Gastroesophageal sphincter (tissue), 4 donors: ENCODE measurements around the gene GTPBP2. TPM values are rescaled to one million over a fixed set of nuclear protein-coding genes. Genes with fewer than 3 reads are reported as not detected.
"Not testable (repeated sequence)": the region's sequence is repeated elsewhere in the genome, so short reads cannot be mapped to it uniquely, and the experiment has no call there.

ENCODE experiments used
- ATAC-seq: fragments of 150-250 bp; one replicate; pipeline ENCODE4 v1.9.1; 2016; ENCODE audit warnings: mild to moderate bottlenecking, moderate library complexity
- H3K27ac ChIP-seq, 4 donors: fragments of 200-600 bp; sonication (generic) in 3 of 4; 1 replicate in 3 of 4; 2 replicates in 1 of 4; pipeline ENCODE4 v1.5.1; 2016 to 2019
- H3K27me3 ChIP-seq: fragments of 200-600 bp; sonication (generic); one replicate; pipeline ENCODE4 v1.5.1; 2019
- H3K36me3 ChIP-seq, 2 donors: fragments of 200-600 bp; sonication (generic); one replicate each; pipeline ENCODE4 v1.5.1; 2019; ENCODE audit warnings: control low read depth in 1 of 2
- H3K4me1 ChIP-seq, 3 donors: fragments of 200-600 bp; sonication (generic); 1 replicate in 2 of 3; 2 replicates in 1 of 3; pipeline ENCODE4 v1.5.1; 2016 to 2019; ENCODE audit warnings: control low read depth in 2 of 3
- H3K4me3 ChIP-seq, 2 donors: fragments of 200-600 bp; sonication (generic); one replicate each; pipeline ENCODE4 v1.5.1; 2019; ENCODE audit warnings: mild to moderate bottlenecking in 1 of 2, moderate library complexity in 1 of 2
- H3K9me3 ChIP-seq, 3 donors: fragments of 200-600 bp; sonication (generic); one replicate each; pipeline ENCODE4 v1.5.1; 2017 to 2019; ENCODE audit warnings: control low read depth in 2 of 3
- CTCF ChIP-seq, 4 experiments: fragments of 200-600 bp in 2 of 4; fragments of 450-650 bp in 2 of 4; sonication (generic) in 1 of 4; IDR thresholded peaks; one replicate each; pipeline ENCODE4 v1.5.1; 2017 to 2019; ENCODE audit warnings: antibody characterized with exemption in 4 of 4, mild to moderate bottlenecking in 2 of 4, moderate library complexity in 2 of 4
- EP300 ChIP-seq: sonication (generic); formaldehyde crosslinking; IDR thresholded peaks from one replicate; pipeline ENCODE4 v1.6.1; 2017; ENCODE audit warnings: antibody characterized with exemption, mild to moderate bottlenecking
- POLR2A ChIP-seq, 2 donors: fragments of 450-650 bp; IDR thresholded peaks; one replicate each; pipeline ENCODE4 v1.6.1; 2017; ENCODE audit warnings: antibody characterized with exemption in 2 of 2, mild to moderate bottlenecking in 2 of 2, moderate library complexity in 1 of 2
- POLR2AphosphoS5 ChIP-seq: sonication (generic); formaldehyde crosslinking; IDR thresholded peaks from one replicate; pipeline ENCODE4 v1.6.1; 2017; ENCODE audit warnings: antibody characterized with exemption
- WGBS, 2 donors: methylation state at CpG; one replicate each; pipeline ENCODE4 v1.1.5; 2018; ENCODE audit warnings: low coverage in 1 of 2; 5-methylcytosine and 5-hydroxymethylcytosine counted together
- total RNA-seq, 4 donors: library from RNA; depleted of rRNA; stranded (reverse); fragments of >200 nt; gene quantifications; one replicate each; pipeline ENCODE4 v1.1.0, GENCODE V29; 2016

GTPBP2 gene
- total RNA-seq, 4 donors from 2014 or later = 28.8 to 44.5 (median 31.4) TPM

GRCh38 chr6:43604174-43604573, 24.9 kb downstream of the GTPBP2 start:
- no peaks in the 10 kb centered on the region for H3K27me3 ChIP-seq
- no peak overlapping the region for H3K4me3 ChIP-seq
- no peaks in the 10 kb centered on the region for H3K9me3 ChIP-seq
- no peak for ATAC-seq
- TF ChIP-seq CTCF (IDR thresholded peaks at IDR 0.05) = no peak
- no peak for TF ChIP-seq POLR2AphosphoS5
- TF ChIP-seq POLR2A (IDR thresholded peaks at IDR 0.05) = no peak
- no peak for TF ChIP-seq EP300
- 60% methylated on average over 2 of the region's 2 CpGs for WGBS, 2 donors
- peaks cover 0 to 69% of the 10 kb centered on the region in 2 donors for H3K36me3 ChIP-seq
- H3K4me1 ChIP-seq = peaks cover 0 to 17% (median 0%) of the 10 kb centered on the region in 3 donors
- H3K27ac ChIP-seq = no peak overlapping the region

- no peak for ATAC-seq
- Histone ChIP-seq H3K36me3 (peaks cover 0 to 70% of the 10 kb centered on the region in 2 donors), H3K27me3 (no peaks in the 10 kb centered on the region), H3K4me1 (peaks cover 0 to 9% (median 0%) of the 10 kb centered on the region in 3 donors), H3K9me3 (no peaks in the 10 kb centered on the region), H3K27ac (no peak overlapping the region), H3K4me3 (no peak overlapping the region)
- no peak for TF ChIP-seq POLR2A (IDR thresholded peaks at IDR 0.05)
- TF ChIP-seq CTCF (IDR thresholded peaks at IDR 0.05) = no peak
- TF ChIP-seq POLR2AphosphoS5 = no peak
- TF ChIP-seq EP300 = no peak
- WGBS, 2 donors = 91 to 100% methylated on average over 2 of the region's 2 CpGs
Observed at GRCh38 chr6:43600595-43600994, 28.5 kb downstream of the GTPBP2 start.

- H3K4me3 ChIP-seq = no peak overlapping the region
- ATAC-seq = no peak
- H3K9me3 ChIP-seq = no peaks in the 10 kb centered on the region
- peaks cover 0 to 47% of the 10 kb centered on the region in 2 donors for H3K36me3 ChIP-seq
- 76 to 80% methylated on average over 1 of the region's 1 CpG for WGBS, 2 donors
- H3K27ac ChIP-seq = no peak overlapping the region
- TF ChIP-seq POLR2A (IDR thresholded peaks at IDR 0.05) (no peak), POLR2AphosphoS5 (no peak)
- H3K27me3 ChIP-seq = no peaks in the 10 kb centered on the region
- H3K4me1 ChIP-seq = no peaks in the 10 kb centered on the region
Observed at GRCh38 chr6:43593938-43594337, 35.1 kb downstream of the GTPBP2 start.

- H3K27me3 ChIP-seq, ATAC-seq, H3K27ac ChIP-seq, H3K4me3 ChIP-seq, H3K9me3 ChIP-seq, H3K4me1 ChIP-seq: not testable (repeated sequence)
- WGBS, 2 donors = 100% methylated on average over 1 of the region's 1 CpG; no CpG with 5 or more reads in 1 of the 2 donors
- H3K36me3 ChIP-seq = peaks cover 3 to 71% of the 10 kb centered on the region in 2 donors
Observed at GRCh38 chr6:43589564-43589963, 39.5 kb downstream of the GTPBP2 start.

GRCh38 chr6:43588194-43588593, 40.9 kb downstream of the GTPBP2 start:
- H3K4me3 ChIP-seq = no peak overlapping the region
- H3K9me3 ChIP-seq = no peaks in the 10 kb centered on the region
- no peaks in the 10 kb centered on the region for H3K4me1 ChIP-seq
- no peak for ATAC-seq
- H3K36me3 ChIP-seq = peaks cover 6 to 85% of the 10 kb centered on the region in 2 donors
- no peak overlapping the region for H3K27ac ChIP-seq
- TF ChIP-seq CTCF (IDR thresholded peaks at IDR 0.05) = no peak
- no peak for TF ChIP-seq EP300
- TF ChIP-seq POLR2A (IDR thresholded peaks at IDR 0.05) = no peak
- TF ChIP-seq POLR2AphosphoS5 = no peak
- no peaks in the 10 kb centered on the region for H3K27me3 ChIP-seq
- 91 to 99% methylated on average over 1 to 5 of the region's 5 CpGs for WGBS, 2 donors

- H3K9me3 ChIP-seq = no peaks in the 10 kb centered on the region
- no peak overlapping the region for H3K27ac ChIP-seq
- TF ChIP-seq CTCF (IDR thresholded peaks at IDR 0.05) (no peak), POLR2AphosphoS5 (no peak), POLR2A (IDR thresholded peaks at IDR 0.05) (no peak), EP300 (no peak)
- ATAC-seq = no peak
- H3K36me3 ChIP-seq = peaks cover 6 to 76% of the 10 kb centered on the region in 2 donors
- WGBS, 2 donors = 83 to 84% methylated on average over 4 to 7 of the region's 7 CpGs
- H3K4me1 ChIP-seq = no peaks in the 10 kb centered on the region
- H3K27me3 ChIP-seq = no peaks in the 10 kb centered on the region
- no peak overlapping the region for H3K4me3 ChIP-seq
Observed at GRCh38 chr6:43584892-43585570, 44.0 kb downstream of the GTPBP2 start.
